Endodermal cell (in vitro differentiated cells): ENCODE results near the gene SLC2A11. TPM values are rescaled to one million over a fixed set of nuclear protein-coding genes. Genes with fewer than 3 reads are reported as not detected.
A peak's percentile ranks its signal among the peaks of the same experiment; 100 is the strongest.

ENCODE experiments used
- DNase-seq: peaks from one replicate; pipeline ENCODE4 v3.0.0-alpha.2; 2017
- H3K27ac ChIP-seq: 2 replicates; pipeline ENCODE4 v1.5.1; 2013; ENCODE audit warnings: mild to moderate bottlenecking, low read depth, low read length, moderate library complexity
- H3K27me3 ChIP-seq: 2 replicates; pipeline ENCODE4 v1.6.1; 2013; ENCODE audit warnings: mild to moderate bottlenecking, low read length, moderate library complexity; ENCODE audit not compliant: insufficient read depth, control insufficient read depth, poor library complexity, severe bottlenecking
- H3K36me3 ChIP-seq: 2 replicates; pipeline ENCODE4 v1.7.0; 2013; ENCODE audit warnings: mild to moderate bottlenecking, low read length, moderate library complexity; ENCODE audit not compliant: control insufficient read depth, insufficient read depth
- H3K4me1 ChIP-seq: one replicate; pipeline ENCODE4 v1.7.0; 2013; ENCODE audit warnings: low read length; ENCODE audit not compliant: control insufficient read depth, insufficient read depth
- H3K4me3 ChIP-seq: 2 replicates; pipeline ENCODE4 v1.5.1; 2013; ENCODE audit warnings: mild to moderate bottlenecking, low read length, moderate library complexity
- H3K9ac ChIP-seq: 2 replicates; pipeline ENCODE4 v1.6.1; 2013; ENCODE audit warnings: mild to moderate bottlenecking, low read length, moderate library complexity; ENCODE audit not compliant: poor library complexity, severe bottlenecking; ENCODE audit errors: extremely low read depth
- H3K9me3 ChIP-seq: 2 replicates; pipeline ENCODE4 v1.6.1; 2013; ENCODE audit warnings: mild to moderate bottlenecking, low read length, moderate library complexity; ENCODE audit not compliant: control insufficient read depth
- H3K27ac Mint-ChIP-seq: 2 replicates; pipeline ENCODE4 v1.8.0; 2020; ENCODE audit warnings: mixed read lengths
- H3K27me3 Mint-ChIP-seq: 2 replicates; pipeline ENCODE4 v1.8.0; 2021; ENCODE audit warnings: mild to moderate bottlenecking, mixed read lengths; ENCODE audit not compliant: insufficient read depth
- H3K36me3 Mint-ChIP-seq: 2 replicates; pipeline ENCODE4 v1.8.0; 2020; ENCODE audit warnings: low read depth, mixed read lengths
- H3K4me1 Mint-ChIP-seq: 2 replicates; pipeline ENCODE4 v1.8.0; 2020; ENCODE audit warnings: mixed read lengths
- H3K4me3 Mint-ChIP-seq: 2 replicates; pipeline ENCODE4 v1.8.0; 2020; ENCODE audit warnings: mild to moderate bottlenecking, moderate library complexity, mixed read lengths
- H3K9me3 Mint-ChIP-seq: 2 replicates; pipeline ENCODE4 v1.8.0; 2020; ENCODE audit warnings: mild to moderate bottlenecking, mixed read lengths
- WGBS, 2 experiments: methylation state at CpG; one replicate each; pipeline versions ENCODE4 v1.1.5 to v1.1.7; 2013; ENCODE audit warnings: missing lambda C conversion rate in 2 of 2, mixed read lengths in 1 of 2; ENCODE audit not compliant: insufficient coverage in 1 of 2, insufficient read length in 1 of 2; 5-methylcytosine and 5-hydroxymethylcytosine counted together
- total RNA-seq, 2 donors: library from RNA; stranded (reverse); fragmentation: NEBNext Ultra II Directional in 1 of 2; extraction: Animal tissue kit (Norgen Biotek cat#: 25700) in 1 of 2; gene quantifications; 2 replicates in 1 of 2; 3 replicates in 1 of 2; pipeline ENCODE4 v1.2.1, GENCODE V29; 2021
- TF ChIP-seq, protein P1 (sequence below): fragments of 200-600 bp; sonication (generic); conservative IDR thresholded peaks from 2 replicates; pipeline ENCODE4 v1.5.0; 2021; ENCODE audit warnings: antibody characterized with exemption, mild to moderate bottlenecking

Gene SLC2A11
- total RNA-seq, 2 donors from 2014 or later, result 13.1 to 14.8 TPM

DNA sequence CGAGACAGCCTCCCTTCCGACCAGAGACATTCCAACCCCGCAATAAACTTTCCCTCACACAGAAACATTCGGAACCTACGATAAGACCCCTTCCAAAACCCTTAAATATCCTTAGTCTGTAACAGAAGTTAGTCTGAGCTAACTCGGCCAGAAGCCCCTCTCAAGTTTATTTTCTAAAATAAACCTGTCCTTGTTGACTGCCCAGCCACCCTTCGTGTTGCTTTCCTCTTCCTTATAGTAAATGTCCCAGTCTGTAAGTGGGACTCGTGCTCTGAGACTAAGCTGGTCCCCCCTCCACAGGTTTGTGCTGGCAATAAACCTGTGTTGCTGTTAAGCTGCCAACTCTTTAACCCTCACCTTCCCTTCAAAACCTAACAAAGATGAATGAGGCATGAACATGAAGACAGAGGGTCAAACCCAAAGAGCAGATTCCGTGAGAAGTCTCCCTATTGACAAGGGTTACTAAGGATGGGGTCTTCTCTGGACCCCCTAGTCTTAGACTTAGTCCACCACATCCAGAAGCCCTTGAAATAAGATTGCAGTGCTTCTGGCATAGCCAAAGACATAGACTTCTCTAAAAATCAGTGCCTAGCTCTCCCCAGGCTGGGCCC is 54.7 kb downstream of the SLC2A11 start:
- Histone ChIP-seq H3K27me3 (no peaks in the 10 kb centered on the region), H3K36me3 (no peaks in the 10 kb centered on the region), H3K4me3 (peak overlapping the region; percentile 87), H3K9me3 (peaks cover 10% of the 10 kb centered on the region), H3K9ac (no peak overlapping the region), H3K4me1 (no peaks in the 10 kb centered on the region), H3K27ac (no peak overlapping the region)
- H3K4me1 Mint-ChIP-seq, result peaks cover 13% of the 10 kb centered on the region
- no peaks in the 10 kb centered on the region for H3K27me3 Mint-ChIP-seq
- H3K9me3 Mint-ChIP-seq, result peaks cover 5% of the 10 kb centered on the region
- WGBS, 2 experiments, result 89 to 94% methylated on average over 9 of the region's 9 CpGs
- no peak overlapping the region for H3K27ac Mint-ChIP-seq
- peak; percentile 39 for DNase-seq
- no peak overlapping the region for H3K4me3 Mint-ChIP-seq
- TF ChIP-seq, protein P1, sequence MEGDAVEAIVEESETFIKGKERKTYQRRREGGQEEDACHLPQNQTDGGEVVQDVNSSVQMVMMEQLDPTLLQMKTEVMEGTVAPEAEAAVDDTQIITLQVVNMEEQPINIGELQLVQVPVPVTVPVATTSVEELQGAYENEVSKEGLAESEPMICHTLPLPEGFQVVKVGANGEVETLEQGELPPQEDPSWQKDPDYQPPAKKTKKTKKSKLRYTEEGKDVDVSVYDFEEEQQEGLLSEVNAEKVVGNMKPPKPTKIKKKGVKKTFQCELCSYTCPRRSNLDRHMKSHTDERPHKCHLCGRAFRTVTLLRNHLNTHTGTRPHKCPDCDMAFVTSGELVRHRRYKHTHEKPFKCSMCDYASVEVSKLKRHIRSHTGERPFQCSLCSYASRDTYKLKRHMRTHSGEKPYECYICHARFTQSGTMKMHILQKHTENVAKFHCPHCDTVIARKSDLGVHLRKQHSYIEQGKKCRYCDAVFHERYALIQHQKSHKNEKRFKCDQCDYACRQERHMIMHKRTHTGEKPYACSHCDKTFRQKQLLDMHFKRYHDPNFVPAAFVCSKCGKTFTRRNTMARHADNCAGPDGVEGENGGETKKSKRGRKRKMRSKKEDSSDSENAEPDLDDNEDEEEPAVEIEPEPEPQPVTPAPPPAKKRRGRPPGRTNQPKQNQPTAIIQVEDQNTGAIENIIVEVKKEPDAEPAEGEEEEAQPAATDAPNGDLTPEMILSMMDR, result no peak
- H3K36me3 Mint-ChIP-seq, result peaks cover 19% of the 10 kb centered on the region

DNA sequence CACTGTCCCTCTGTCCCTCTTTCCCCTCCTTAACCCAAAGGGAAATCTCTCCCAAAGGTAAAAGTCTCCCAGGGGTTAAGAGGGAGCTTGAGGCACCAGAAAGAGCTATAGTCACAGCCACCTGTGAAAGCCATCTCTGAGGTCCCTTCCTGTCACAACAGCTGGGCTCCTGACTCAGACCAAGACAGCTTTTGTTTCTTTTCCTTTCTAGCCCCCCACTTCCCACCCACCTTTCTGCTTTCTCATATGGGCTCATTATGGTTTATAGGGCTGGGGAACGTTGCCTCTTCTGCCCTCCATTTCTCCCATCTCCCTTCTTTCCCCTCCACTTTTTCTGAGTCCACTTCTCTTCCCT is 55.6 kb downstream of the SLC2A11 start:
- Mint-ChIP-seq H3K9me3 (peaks cover 5% of the 10 kb centered on the region), H3K36me3 (peaks cover 21% of the 10 kb centered on the region), H3K27me3 (no peaks in the 10 kb centered on the region), H3K4me3 (peak overlapping the region; percentile 71), H3K27ac (peak overlapping the region; percentile 94), H3K4me1 (peaks cover 11% of the 10 kb centered on the region)
- no peaks in the 10 kb centered on the region for H3K27me3 ChIP-seq
- H3K4me1 ChIP-seq, result no peaks in the 10 kb centered on the region
- H3K4me3 ChIP-seq, result peak overlapping the region; percentile 87
- WGBS, 2 experiments, result 38 to 56% methylated on average over 1 of the region's 1 CpG
- no peaks in the 10 kb centered on the region for H3K36me3 ChIP-seq
- DNase-seq, result no peak
- H3K9me3 ChIP-seq, result peaks cover 10% of the 10 kb centered on the region
- TF ChIP-seq, protein P1, result no peak
- H3K9ac ChIP-seq, result peak overlapping the region; percentile 47
- H3K27ac ChIP-seq, result peak overlapping the region; percentile 85

DNA sequence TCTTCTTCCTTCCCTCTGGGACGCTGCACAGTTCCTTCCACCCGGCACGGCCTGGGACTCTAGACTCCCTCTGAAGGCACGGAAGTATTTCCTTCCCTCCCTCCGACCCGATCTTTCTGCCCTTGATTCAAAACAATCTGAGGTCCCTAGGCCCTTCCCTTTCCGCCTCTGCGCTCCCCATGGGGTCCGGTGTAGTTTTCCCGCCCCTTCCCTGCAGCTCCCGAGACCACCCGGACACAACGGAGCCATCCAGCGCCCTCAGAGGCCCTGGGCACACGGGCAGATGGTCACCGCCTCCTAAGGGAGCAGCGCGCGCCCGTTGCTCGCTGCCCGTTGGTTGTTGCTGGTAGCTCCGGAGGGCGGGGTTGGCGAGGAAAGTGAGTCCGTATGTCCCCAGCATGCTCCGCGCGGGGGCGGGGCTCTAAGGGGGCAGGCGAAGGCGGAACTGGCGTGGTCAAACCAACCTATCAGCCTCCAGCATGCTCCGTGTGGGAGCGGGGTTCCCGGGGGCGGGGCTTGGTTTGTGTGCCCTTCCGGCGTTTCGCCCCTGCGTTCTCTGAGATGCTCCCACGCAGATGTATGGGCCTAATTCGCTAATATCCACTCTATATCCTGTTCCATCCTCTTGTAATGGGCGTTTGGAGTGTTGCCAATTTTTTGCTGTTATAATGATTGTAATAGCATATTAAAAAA is 56.1 kb downstream of the SLC2A11 start:
- 22 to 24% methylated on average over 20 to 44 of the region's 44 CpGs for WGBS, 2 experiments
- Mint-ChIP-seq H3K9me3 (peaks cover 5% of the 10 kb centered on the region), H3K4me1 (peaks cover 10% of the 10 kb centered on the region), H3K27ac (peak overlapping the region; percentile 94), H3K4me3 (peak overlapping the region; percentile 71), H3K27me3 (no peaks in the 10 kb centered on the region), H3K36me3 (peaks cover 26% of the 10 kb centered on the region)
- Histone ChIP-seq H3K27ac (peak overlapping the region; percentile 85), H3K4me3 (peak overlapping the region; percentile 87), H3K4me1 (no peaks in the 10 kb centered on the region), H3K9ac (peak overlapping the region; percentile 47), H3K36me3 (no peaks in the 10 kb centered on the region), H3K9me3 (peaks cover 10% of the 10 kb centered on the region), H3K27me3 (no peaks in the 10 kb centered on the region)
- DNase-seq, result peak; percentile 100
- TF ChIP-seq, protein P1, result no peak
